Tibial artery (tissue), 4 donors: ENCODE data around the gene CCDC78.

Experiments
- DNase-seq, 2 donors: peaks; one replicate each; pipeline ENCODE4 v3.0.0-alpha.2; 2019
- H3K27ac ChIP-seq, 2 donors: fragments of 200-600 bp; sonication (generic) in 1 of 2; 1 replicate in 1 of 2; 2 replicates in 1 of 2; pipeline ENCODE4 v1.5.1; 2018 to 2019; ENCODE audit warnings: mild to moderate bottlenecking in 1 of 2
- H3K27me3 ChIP-seq, 2 donors: fragments of 200-600 bp; sonication (generic) in 1 of 2; one replicate each; pipeline versions ENCODE4 v1.5.1 to v1.6.0; 2016 to 2019
- H3K36me3 ChIP-seq, 3 donors: fragments of 200-600 bp; sonication (generic) in 2 of 3; one replicate each; pipeline ENCODE4 v1.5.1; 2016 to 2019; ENCODE audit warnings: mild to moderate bottlenecking in 2 of 3
- H3K4me1 ChIP-seq, 4 donors: fragments of 200-600 bp; sonication (generic) in 2 of 4; 1 replicate in 3 of 4; 2 replicates in 1 of 4; pipeline ENCODE4 v1.5.1; 2016 to 2019
- H3K4me3 ChIP-seq, 2 donors: fragments of 200-600 bp; sonication (generic) in 1 of 2; 1 replicate in 1 of 2; 2 replicates in 1 of 2; pipeline ENCODE4 v1.5.1; 2018 to 2019; ENCODE audit warnings: mild to moderate bottlenecking in 2 of 2
- H3K9me3 ChIP-seq, 3 donors: fragments of 200-600 bp; sonication (generic) in 1 of 3; one replicate each; pipeline ENCODE4 v1.5.1; 2016 to 2019
- CTCF ChIP-seq, 2 experiments: fragments of 200-600 bp in 1 of 2; fragments of 450-650 bp in 1 of 2; IDR thresholded peaks; one replicate each; pipeline ENCODE4 v1.5.1; 2017 to 2019; ENCODE audit warnings: antibody characterized with exemption in 2 of 2, mild to moderate bottlenecking in 1 of 2, moderate library complexity in 1 of 2
- intact Hi-C: fragments of 100-400 bp; cut with DNase I; formaldehyde crosslinking; loops from one replicate; pipeline ENCODE4 v1.15.0; 2023; ENCODE audit warnings: low total_unique reads

The CCDC78 gene

GRCh38 chr16:726438-727290, at the start of gene CCDC78, which contains the start of gene HAGHL:
Gene CCDC78 (minus strand): TSS chr16:726443. CDS start chr16:726367, 76 bp downstream.
Gene HAGHL (plus strand): TSS chr16:727106. CDS start chr16:727510, 404 bp downstream.
- peak within 1 kb of the TSS; percentile 39 to 44 for H3K4me3 ChIP-seq
- H3K27me3 ChIP-seq = peaks cover 0 to 45% of the 10 kb centered on the region in 2 donors
- no peaks in the 10 kb centered on the region for H3K9me3 ChIP-seq
- intact Hi-C loops = no loop called here
- H3K36me3 ChIP-seq = peaks cover 0 to 25% (median 0%) of the 10 kb centered on the region in 3 donors
- no peak for DNase-seq
- H3K4me1 ChIP-seq = peaks cover 0 to 40% (median 34%) of the 10 kb centered on the region in 4 donors
- H3K27ac ChIP-seq = no peak within 1 kb of the TSS
- no peak for TF ChIP-seq CTCF (IDR thresholded peaks at IDR 0.05)

- no peaks in the 10 kb centered on the region for H3K9me3 ChIP-seq
- H3K4me1 ChIP-seq = no peaks in the 10 kb centered on the region
- H3K27me3 ChIP-seq = peaks cover 0 to 75% of the 10 kb centered on the region in 2 donors
- no peaks in the 10 kb centered on the region for H3K36me3 ChIP-seq
- H3K27ac ChIP-seq = no peak overlapping the region
- H3K4me3 ChIP-seq = no peak overlapping the region
- DNase-seq = no peak
- intact Hi-C loops = no loop called here
- TF ChIP-seq CTCF (IDR thresholded peaks at IDR 0.05) = no peak
Measured at GRCh38 chr16:775236-775796, 49.1 kb upstream of the CCDC78 start.

GRCh38 chr16:774086-775001, 48.1 kb upstream of the CCDC78 start:
- peaks cover 0 to 75% of the 10 kb centered on the region in 2 donors for H3K27me3 ChIP-seq
- no peak for DNase-seq

GRCh38 chr16:772959-773358, 46.7 kb upstream of the CCDC78 start:
- no peak for TF ChIP-seq CTCF (IDR thresholded peaks at IDR 0.05)
- intact Hi-C loops = no loop called here
- H3K27ac ChIP-seq = no peak overlapping the region
- no peak for DNase-seq
- no peaks in the 10 kb centered on the region for H3K36me3 ChIP-seq
- H3K9me3 ChIP-seq = no peaks in the 10 kb centered on the region
- H3K4me3 ChIP-seq = no peak overlapping the region
- H3K27me3 ChIP-seq = peaks cover 0 to 70% of the 10 kb centered on the region in 2 donors
- no peaks in the 10 kb centered on the region for H3K4me1 ChIP-seq

More at GRCh38 chr16:774086-775001, 48.1 kb upstream of the CCDC78 start:
- no peaks in the 10 kb centered on the region for H3K4me1 ChIP-seq
- no peak overlapping the region for H3K4me3 ChIP-seq
- TF ChIP-seq CTCF (IDR thresholded peaks at IDR 0.05) = no peak
- no peaks in the 10 kb centered on the region for H3K9me3 ChIP-seq
- H3K27ac ChIP-seq = no peak overlapping the region
- no peaks in the 10 kb centered on the region for H3K36me3 ChIP-seq
- intact Hi-C loops = no loop called here

GRCh38 chr16:770411-770810, 44.2 kb upstream of the CCDC78 start:
- no peak for DNase-seq
- Histone ChIP-seq H3K27ac (no peak overlapping the region), H3K9me3 (no peaks in the 10 kb centered on the region), H3K27me3 (peaks cover 0 to 73% of the 10 kb centered on the region in 2 donors), H3K4me1 (no peaks in the 10 kb centered on the region), H3K4me3 (no peak overlapping the region), H3K36me3 (no peaks in the 10 kb centered on the region)
- no peak for TF ChIP-seq CTCF (IDR thresholded peaks at IDR 0.05)
- intact Hi-C loops = no loop called here
